Stimulated activated CD4-positive, alpha-beta T cell treated with anti-CD3 and anti-CD28 coated beads, Interleukin-15, amount 100 ng/mL, for 48 hours (primary cell): ENCODE measurements around the gene ANKRD55.
"Not testable (repeated sequence)": the region's sequence is repeated elsewhere in the genome, so short reads cannot be mapped to it uniquely, and the experiment has no call there.

Experiments
- DNase-seq, 2 donors: peaks; one replicate each; pipeline ENCODE4 v3.0.0-alpha.2; 2020; ENCODE audit warnings: low read depth in 2 of 2

The ANKRD55 gene

GRCh38 chr5:56168066-56168478, 65.1 kb downstream of the ANKRD55 start:
- no peak for DNase-seq

- DNase-seq, result no peak
Measured at GRCh38 chr5:56167519-56167918, 65.6 kb downstream of the ANKRD55 start.

GRCh38 chr5:56166671-56167385, 66.3 kb downstream of the ANKRD55 start:
- DNase-seq, result no peak

GRCh38 chr5:56164376-56164775, 68.8 kb downstream of the ANKRD55 start:
- DNase-seq, result no peak

GRCh38 chr5:56161927-56162326, 71.2 kb downstream of the ANKRD55 start:
- DNase-seq, result no peak

- no peak for DNase-seq
Measured at GRCh38 chr5:56161439-56161823, 71.7 kb downstream of the ANKRD55 start.

GRCh38 chr5:56160723-56161438, 72.2 kb downstream of the ANKRD55 start:
- DNase-seq, result no peak

- no peak for DNase-seq
Measured at GRCh38 chr5:56159521-56159947, 73.6 kb downstream of the ANKRD55 start.

- no peak for DNase-seq
Measured at GRCh38 chr5:56158331-56158960, 74.7 kb downstream of the ANKRD55 start.

GRCh38 chr5:56157191-56157621, 75.9 kb downstream of the ANKRD55 start:
- DNase-seq, result not testable (repeated sequence)

GRCh38 chr5:56156585-56157190, 76.4 kb downstream of the ANKRD55 start:
- not testable (repeated sequence) for DNase-seq

- no peak for DNase-seq
Measured at GRCh38 chr5:56155992-56156584, 77.0 kb downstream of the ANKRD55 start.

- no peak for DNase-seq
Measured at GRCh38 chr5:56154732-56155484, 78.2 kb downstream of the ANKRD55 start.

- DNase-seq, result no peak
Measured at GRCh38 chr5:56152437-56152836, 80.7 kb downstream of the ANKRD55 start.

GRCh38 chr5:56150756-56151155, 82.4 kb downstream of the ANKRD55 start:
- DNase-seq, result not testable (repeated sequence)

GRCh38 chr5:56148453-56148971, 84.6 kb downstream of the ANKRD55 start:
- peak in 1 of 2 donors; percentile 33 for DNase-seq

GRCh38 chr5:56147659-56148230, 85.4 kb downstream of the ANKRD55 start:
- DNase-seq, result no peak

- no peak for DNase-seq
Measured at GRCh38 chr5:56147106-56147505, 86.0 kb downstream of the ANKRD55 start.

- DNase-seq, result no peak
Measured at GRCh38 chr5:56146674-56147073, 86.5 kb downstream of the ANKRD55 start.

- DNase-seq, result no peak
Measured at GRCh38 chr5:56145511-56145910, 87.6 kb downstream of the ANKRD55 start.

- no peak for DNase-seq
Measured at GRCh38 chr5:56145106-56145505, 88.0 kb downstream of the ANKRD55 start.
